ENCODE data around the gene ATP6V0D1.
"Not testable (repeated sequence)": the region's sequence is repeated elsewhere in the genome, so short reads cannot be mapped to it uniquely, and the experiment has no call there.

- TF ChIP-seq EZH2 (IDR thresholded peaks at IDR 0.05); POLR2AphosphoS5 (IDR thresholded peaks at IDR 0.05; ENCODE audit: borderline replicate concordance, low read depth, low read length): not testable (repeated sequence)
Measured at GRCh38 chr16:67513892-67514291, 32.9 kb upstream of the ATP6V0D1 start.
